Activated T-cell treated with anti-CD3 and anti-CD28 coated beads for 1 hour (primary cell): ENCODE results near the gene VANGL1.
"Not testable (repeated sequence)": the region's sequence is repeated elsewhere in the genome, so short reads cannot be mapped to it uniquely, and the experiment has no call there.

Experiments
- DNase-seq: peaks from one replicate; pipeline ENCODE4 v3.0.0-alpha.2; 2020; ENCODE audit warnings: low read depth

Gene VANGL1

GRCh38 chr1:115641762-115642167, at the start of gene VANGL1:
TSS of gene VANGL1 (plus strand) at chr1:115641970. CDS start at chr1:115651414, 9,444 bp downstream.
- no peak for DNase-seq

- DNase-seq, result no peak
Observed at GRCh38 chr1:115592264-115592663, 49.5 kb upstream of the VANGL1 start.

- DNase-seq, result no peak
Observed at GRCh38 chr1:115593365-115594259, 48.2 kb upstream of the VANGL1 start.

- no peak for DNase-seq
Observed at GRCh38 chr1:115594600-115594999, 47.2 kb upstream of the VANGL1 start.

- DNase-seq, result peak; percentile 40
Observed at GRCh38 chr1:115595279-115596079, 46.3 kb upstream of the VANGL1 start.

GRCh38 chr1:115596080-115596780, 45.5 kb upstream of the VANGL1 start:
- no peak for DNase-seq

GRCh38 chr1:115604508-115604907, 37.3 kb upstream of the VANGL1 start:
- DNase-seq, result no peak

GRCh38 chr1:115606305-115606704, 35.5 kb upstream of the VANGL1 start:
- DNase-seq, result no peak

GRCh38 chr1:115609021-115609420, 32.7 kb upstream of the VANGL1 start:
- DNase-seq, result no peak

- no peak for DNase-seq
Observed at GRCh38 chr1:115613767-115614166, 28.0 kb upstream of the VANGL1 start.

GRCh38 chr1:115620453-115620852, 21.3 kb upstream of the VANGL1 start:
- no peak for DNase-seq

GRCh38 chr1:115620950-115621349, 20.8 kb upstream of the VANGL1 start:
- DNase-seq, result no peak

GRCh38 chr1:115624859-115625258, 16.9 kb upstream of the VANGL1 start:
- DNase-seq, result no peak

GRCh38 chr1:115630342-115630741, 11.4 kb upstream of the VANGL1 start:
- DNase-seq, result no peak

GRCh38 chr1:115632251-115633026, 9.3 kb upstream of the VANGL1 start:
- DNase-seq, result no peak

- not testable (repeated sequence) for DNase-seq
Observed at GRCh38 chr1:115633606-115634005, 8.2 kb upstream of the VANGL1 start.

- DNase-seq, result not testable (repeated sequence)
Observed at GRCh38 chr1:115637247-115637646, 4.5 kb upstream of the VANGL1 start.

GRCh38 chr1:115640384-115640783, 1.4 kb upstream of the VANGL1 start:
- DNase-seq, result no peak

- DNase-seq, result no peak
Observed at GRCh38 chr1:115642168-115643072, 650 bp downstream of the VANGL1 start.

GRCh38 chr1:115643225-115643624, 1.5 kb downstream of the VANGL1 start:
- no peak for DNase-seq
